SH-SY5Y (cell line): ENCODE results near the gene EGFR.

Experiments
- GATA2 ChIP-seq: IDR thresholded peaks from 2 replicates; pipeline ENCODE4 v1.6.1; 2011; ENCODE audit warnings: mild to moderate bottlenecking, low read depth, low read length
- GATA3 ChIP-seq: IDR thresholded peaks from 2 replicates; pipeline ENCODE4 v1.6.1; 2011; ENCODE audit warnings: low read depth, mild to moderate bottlenecking, low read length, moderate library complexity

- TF ChIP-seq GATA2 (no peak), GATA3 (no peak)
These were observed 13.5 kb upstream of the EGFR start for GRCh38 chr7:55005241-55005851.
